Activated CD8-positive, alpha-beta memory T cell treated with anti-CD3 and anti-CD28 coated beads, Interleukin-2, amount 10 ng/mL, durations not matched to agents 7 days and 5 days (primary cell): Measurements from ENCODE around the gene ZNF91. TPM values are rescaled to one million over a fixed set of nuclear protein-coding genes. Genes with fewer than 3 reads are reported as not detected.
"Not testable (repeated sequence)": the region's sequence is repeated elsewhere in the genome, so short reads cannot be mapped to it uniquely, and the experiment has no call there.

Experiments used
- ATAC-seq: fragments of 150-1000 bp; cut with Tn5 transposase; one replicate; pipeline ENCODE4 v1.10.0; 2021; ENCODE audit warnings: moderate library complexity
- CTCF ChIA-PET: fragments of 350-600 bp; sonication (Branson Sonifier 250); formaldehyde crosslinking; loops from one replicate; lab custom pipeline; 2021; ENCODE audit warnings: antibody characterized with exemption; lab: Charles Lee
- DNase-seq: peaks from one replicate; pipeline ENCODE4 v3.0.0-alpha.2; 2020
- H3K27ac Mint-ChIP-seq: one replicate; pipeline ENCODE4 v1.8.0; 2021; ENCODE audit warnings: mild to moderate bottlenecking, mixed read lengths
- H3K27me3 Mint-ChIP-seq: one replicate; pipeline ENCODE4 v1.8.0; 2021; ENCODE audit warnings: mixed read lengths
- H3K36me3 Mint-ChIP-seq: one replicate; pipeline ENCODE4 v1.8.0; 2021; ENCODE audit warnings: mild to moderate bottlenecking, mixed read lengths
- H3K4me1 Mint-ChIP-seq: one replicate; pipeline ENCODE4 v1.8.0; 2021; ENCODE audit warnings: mixed read lengths
- H3K4me3 Mint-ChIP-seq: one replicate; pipeline ENCODE4 v1.8.0; 2021; ENCODE audit warnings: mild to moderate bottlenecking, moderate library complexity, mixed read lengths
- H3K9me3 Mint-ChIP-seq: one replicate; pipeline ENCODE4 v1.8.0; 2022; ENCODE audit warnings: low read depth, mixed read lengths
- total RNA-seq, 2 experiments: library from RNA; stranded (reverse); gene quantifications; one replicate each; pipeline ENCODE4 v1.2.3, GENCODE V29; 2021

ZNF91 gene
- 10 to 100 TPM; 23.6 to 35.7 TPM for total RNA-seq

DNA sequence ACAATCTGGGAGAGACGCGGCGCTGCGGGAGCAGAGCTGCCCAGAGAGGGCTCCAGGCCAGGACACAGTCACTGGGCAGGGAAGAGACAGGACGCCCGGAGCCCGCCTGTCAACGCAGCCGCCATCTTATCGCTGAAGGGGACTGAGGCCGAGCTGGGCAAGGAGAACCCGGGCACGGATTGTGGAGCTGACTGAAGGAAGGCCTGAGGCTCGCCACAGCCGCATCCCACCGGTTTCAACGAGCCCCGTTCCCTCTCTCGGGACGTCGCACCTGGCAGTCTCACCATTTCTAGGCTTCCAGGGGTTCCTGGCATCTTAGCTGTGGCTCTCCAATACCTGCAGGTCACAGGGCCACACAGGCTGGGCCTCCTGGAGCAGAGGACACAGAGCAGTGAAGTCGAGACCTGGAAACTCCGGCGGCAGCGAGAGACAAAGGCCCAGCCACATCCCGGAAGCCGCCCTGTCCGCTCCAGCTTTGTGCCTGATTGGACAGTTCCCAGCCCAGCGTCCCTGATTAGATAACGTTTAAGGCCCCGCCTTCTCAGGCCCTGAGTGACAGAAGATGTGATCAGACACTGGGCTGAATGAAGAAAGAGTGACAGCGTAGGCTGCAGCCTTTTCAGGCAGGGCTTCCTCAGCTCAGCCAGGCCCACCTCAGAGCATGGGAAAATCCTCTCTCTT is at the start of gene ZNF91:
TSS of gene ZNF91 (minus strand) at position 431 of the 681 bp plus-strand sequence. CDS start at position 314, 117 bp downstream.
- ATAC-seq = peak; percentile 97
- Mint-ChIP-seq H3K27ac (peak within 1 kb of the TSS; percentile 98), H3K4me1 (peaks cover 8% of the 10 kb centered on the region), H3K9me3 (peaks cover 23% of the 10 kb centered on the region), H3K27me3 (no peaks in the 10 kb centered on the region), H3K36me3 (peaks cover 45% of the 10 kb centered on the region), H3K4me3 (peak within 1 kb of the TSS; percentile 98)
- DNase-seq = peak; percentile 96
- CTCF ChIA-PET = interaction anchor here (1.2 kb wide), 3 partner anchors 9 to 692 kb away, joined by 3 to 4 read pairs (median 4); partner anchors contain the start of gene ZNF254

DNA sequence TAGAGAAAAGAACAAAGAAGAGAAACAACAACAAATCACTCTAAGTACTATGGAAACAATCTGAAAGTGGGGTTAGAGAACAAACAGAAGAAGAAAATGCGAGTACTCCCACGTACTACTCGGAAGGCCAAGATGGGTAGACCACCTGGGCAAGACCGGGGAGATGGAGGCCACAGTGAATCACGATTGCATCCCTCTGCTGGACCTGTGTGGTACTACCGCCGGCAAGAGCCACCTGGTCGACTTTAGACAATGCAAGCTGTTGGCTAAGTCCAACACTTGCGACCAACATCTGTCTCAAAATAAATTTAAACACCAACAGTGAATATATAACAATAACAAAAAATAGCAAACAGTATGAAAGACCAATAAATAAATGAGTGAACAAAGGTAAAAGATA is 45.5 kb upstream of the ZNF91 start:
- Mint-ChIP-seq H3K9me3 (peaks cover 24% of the 10 kb centered on the region), H3K4me1 (no peaks in the 10 kb centered on the region)
- ATAC-seq = no peak

DNA sequence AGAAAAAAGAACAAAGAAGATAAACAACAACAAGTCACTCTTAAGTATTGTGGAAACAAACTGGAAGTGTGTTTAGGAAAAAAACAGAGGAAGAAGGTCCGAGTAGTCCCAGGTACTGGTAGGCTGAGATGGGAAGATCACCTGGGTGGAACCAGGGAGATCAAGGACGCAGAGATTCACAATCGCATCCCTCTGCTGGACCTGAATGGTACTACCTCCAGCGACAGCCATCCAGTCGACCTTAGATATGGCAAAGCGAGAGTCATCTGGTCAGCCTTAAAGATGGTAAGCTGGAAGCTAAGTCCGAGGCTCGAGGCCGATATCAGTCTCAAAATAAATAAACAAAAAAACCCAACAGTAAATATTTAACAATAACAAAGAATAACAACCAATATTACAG is 44.9 kb upstream of the ZNF91 start:
- Mint-ChIP-seq H3K36me3 (no peaks in the 10 kb centered on the region), H3K4me1 (no peaks in the 10 kb centered on the region), H3K27me3 (no peaks in the 10 kb centered on the region), H3K4me3 (no peak overlapping the region), H3K27ac (no peak overlapping the region), H3K9me3 (peaks cover 22% of the 10 kb centered on the region)
- no peak for ATAC-seq
- CTCF ChIA-PET = no interaction called here
- no peak for DNase-seq

More for the DNA sequence above, 45.5 kb upstream of the ZNF91 start:
- CTCF ChIA-PET = no interaction called here
- no peak overlapping the region for H3K27ac Mint-ChIP-seq
- no peaks in the 10 kb centered on the region for H3K27me3 Mint-ChIP-seq
- no peak for DNase-seq
- H3K36me3 Mint-ChIP-seq = no peaks in the 10 kb centered on the region
- no peak overlapping the region for H3K4me3 Mint-ChIP-seq

DNA sequence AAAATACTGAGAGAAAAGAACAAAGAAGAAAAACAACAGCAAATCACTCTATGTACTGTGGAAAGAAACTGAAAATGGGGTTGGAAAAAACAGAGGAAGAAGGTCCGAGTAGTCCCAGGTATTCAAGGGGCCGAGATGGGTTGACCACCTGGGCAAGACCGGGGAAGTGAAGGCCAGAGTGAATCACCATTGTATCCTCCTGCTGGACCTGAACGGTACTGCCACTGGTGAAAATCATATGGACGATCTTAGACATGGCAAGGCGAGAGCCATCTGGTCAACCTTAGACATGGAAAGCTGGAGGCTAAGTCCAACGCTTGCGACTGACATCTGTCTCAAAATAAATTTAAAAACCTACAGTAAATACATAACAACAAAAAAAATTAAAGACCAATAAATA is 44.4 kb upstream of the ZNF91 start:
- CTCF ChIA-PET = no interaction called here
- ATAC-seq = no peak
- Mint-ChIP-seq H3K4me1 (no peaks in the 10 kb centered on the region), H3K9me3 (peaks cover 24% of the 10 kb centered on the region), H3K4me3 (no peak overlapping the region), H3K27me3 (no peaks in the 10 kb centered on the region), H3K27ac (no peak overlapping the region), H3K36me3 (no peaks in the 10 kb centered on the region)
- no peak for DNase-seq

DNA sequence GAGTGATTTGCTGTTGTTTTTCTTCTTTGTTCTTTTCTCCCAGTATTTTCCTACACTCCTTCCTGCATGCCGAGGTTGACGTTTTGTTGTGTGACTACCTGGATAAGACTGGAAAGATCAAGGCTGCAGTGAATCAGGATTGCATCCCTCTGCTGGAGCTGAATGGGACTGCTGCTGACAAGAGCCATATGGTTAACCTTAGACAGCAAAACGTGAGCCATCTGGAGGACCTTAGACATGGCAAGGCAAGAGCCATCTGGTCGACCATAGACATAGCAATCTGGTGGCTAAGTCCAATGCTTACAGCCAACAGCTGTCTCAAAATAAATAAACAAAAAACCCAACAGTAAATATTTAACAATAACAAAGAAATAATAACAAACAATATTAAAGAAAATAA is 42.6 kb upstream of the ZNF91 start:
- CTCF ChIA-PET = no interaction called here
- Mint-ChIP-seq H3K27ac (no peak overlapping the region), H3K4me1 (no peaks in the 10 kb centered on the region), H3K4me3 (no peak overlapping the region), H3K9me3 (peaks cover 27% of the 10 kb centered on the region), H3K36me3 (no peaks in the 10 kb centered on the region), H3K27me3 (no peaks in the 10 kb centered on the region)
- no peak for DNase-seq
- no peak for ATAC-seq

DNA sequence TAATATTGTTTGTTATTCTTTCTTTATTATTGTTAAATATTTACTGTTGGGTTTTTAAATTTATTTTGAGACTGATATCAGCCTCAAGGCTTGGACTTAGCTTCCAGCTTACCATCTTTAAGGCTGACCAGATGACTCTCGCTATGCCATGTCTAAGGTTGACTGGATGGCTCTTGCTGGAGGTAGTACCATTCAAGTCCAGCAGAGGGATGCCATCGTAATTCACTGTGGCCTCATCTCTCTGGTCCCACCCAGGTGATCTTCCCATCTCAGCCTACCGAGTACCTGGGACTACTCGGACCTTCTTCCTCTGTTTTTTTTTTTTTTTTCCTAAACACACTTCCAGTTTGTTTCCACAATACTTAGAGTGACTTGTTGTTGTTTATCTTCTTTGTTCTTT is 41.7 kb upstream of the ZNF91 start:
- ATAC-seq = no peak
- H3K4me1 Mint-ChIP-seq = no peaks in the 10 kb centered on the region
- no peaks in the 10 kb centered on the region for H3K27me3 Mint-ChIP-seq
- peaks cover 27% of the 10 kb centered on the region for H3K9me3 Mint-ChIP-seq
- CTCF ChIA-PET = no interaction called here
- no peak overlapping the region for H3K27ac Mint-ChIP-seq
- H3K36me3 Mint-ChIP-seq = no peaks in the 10 kb centered on the region
- no peak for DNase-seq
- H3K4me3 Mint-ChIP-seq = no peak overlapping the region

DNA sequence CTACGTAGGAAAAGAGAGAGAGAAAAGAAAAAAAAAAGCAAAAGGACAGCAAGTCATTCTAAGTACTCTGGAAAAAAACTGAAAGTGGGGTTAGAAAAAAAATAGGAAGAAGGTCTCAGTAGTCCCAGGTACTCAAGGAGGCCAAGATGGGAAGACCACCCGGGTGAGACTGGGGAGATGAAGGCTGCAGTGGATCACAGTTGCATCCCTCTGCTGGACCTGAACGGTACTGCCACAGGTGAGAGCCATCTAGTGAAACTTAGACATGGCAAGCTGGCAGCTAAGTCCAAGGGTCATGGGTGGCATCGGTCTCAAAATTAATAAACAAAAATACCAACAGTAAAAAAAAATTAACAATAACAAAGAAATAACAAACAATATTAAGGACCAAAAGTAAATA is 41.0 kb upstream of the ZNF91 start:
- H3K27ac Mint-ChIP-seq = no peak overlapping the region
- peaks cover 27% of the 10 kb centered on the region for H3K9me3 Mint-ChIP-seq
- H3K4me1 Mint-ChIP-seq = no peaks in the 10 kb centered on the region
- CTCF ChIA-PET = no interaction called here
- no peak for ATAC-seq
- H3K4me3 Mint-ChIP-seq = no peak overlapping the region
- DNase-seq = no peak
- no peaks in the 10 kb centered on the region for H3K27me3 Mint-ChIP-seq
- no peaks in the 10 kb centered on the region for H3K36me3 Mint-ChIP-seq

DNA sequence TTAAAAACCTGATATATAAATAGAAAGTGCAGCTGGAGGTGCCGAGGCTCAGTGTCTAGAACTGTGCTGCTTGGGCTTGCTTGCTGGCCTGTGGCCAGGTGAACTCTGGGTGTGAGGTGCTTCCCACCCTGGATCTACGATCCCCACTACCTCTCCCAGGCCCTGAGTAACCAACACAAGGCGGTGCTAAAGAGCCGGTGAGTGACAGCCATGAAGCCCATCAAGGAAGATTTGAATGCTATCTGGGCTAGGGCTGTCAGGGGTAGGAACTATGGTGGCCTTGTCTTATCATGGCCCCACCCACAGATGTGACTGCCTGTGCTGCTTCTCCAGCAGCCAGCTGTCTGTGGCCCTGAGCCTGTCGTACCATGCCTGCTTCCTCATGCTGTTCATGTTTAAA is 25.6 kb upstream of the ZNF91 start:
- CTCF ChIA-PET = no interaction called here
- ATAC-seq (no peak), DNase-seq (no peak)
- peaks cover 3% of the 10 kb centered on the region for H3K27me3 Mint-ChIP-seq
- no peak overlapping the region for H3K4me3 Mint-ChIP-seq
- H3K36me3 Mint-ChIP-seq = peaks cover 2% of the 10 kb centered on the region
- peaks cover 3% of the 10 kb centered on the region for H3K4me1 Mint-ChIP-seq
- H3K27ac Mint-ChIP-seq = no peak overlapping the region
- peaks cover 6% of the 10 kb centered on the region for H3K9me3 Mint-ChIP-seq

DNA sequence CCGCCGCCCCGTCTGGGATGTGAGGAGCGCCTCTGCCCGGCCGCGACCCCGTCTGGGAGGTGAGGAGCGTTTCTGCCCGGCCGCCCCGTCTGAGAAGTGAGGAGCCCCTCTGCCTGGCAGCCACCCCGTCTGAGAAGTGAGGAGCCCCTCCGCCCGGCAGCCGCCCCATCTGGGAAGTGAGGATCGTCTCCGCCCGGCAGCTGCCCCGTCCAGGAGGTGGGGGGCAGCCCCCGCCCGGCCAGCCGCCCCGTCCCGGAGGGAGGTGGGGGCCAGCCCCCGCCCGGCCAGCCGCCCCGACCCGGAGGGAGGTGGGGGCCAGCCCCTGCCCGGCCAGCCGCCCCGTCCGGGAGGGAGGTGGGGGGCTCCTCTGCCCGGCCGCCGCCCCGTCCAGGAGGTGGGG is 24.0 kb upstream of the ZNF91 start:
- H3K27ac Mint-ChIP-seq, H3K4me1 Mint-ChIP-seq, ATAC-seq, DNase-seq, CTCF ChIA-PET, H3K4me3 Mint-ChIP-seq, H3K36me3 Mint-ChIP-seq, H3K9me3 Mint-ChIP-seq, H3K27me3 Mint-ChIP-seq: not testable (repeated sequence)

DNA sequence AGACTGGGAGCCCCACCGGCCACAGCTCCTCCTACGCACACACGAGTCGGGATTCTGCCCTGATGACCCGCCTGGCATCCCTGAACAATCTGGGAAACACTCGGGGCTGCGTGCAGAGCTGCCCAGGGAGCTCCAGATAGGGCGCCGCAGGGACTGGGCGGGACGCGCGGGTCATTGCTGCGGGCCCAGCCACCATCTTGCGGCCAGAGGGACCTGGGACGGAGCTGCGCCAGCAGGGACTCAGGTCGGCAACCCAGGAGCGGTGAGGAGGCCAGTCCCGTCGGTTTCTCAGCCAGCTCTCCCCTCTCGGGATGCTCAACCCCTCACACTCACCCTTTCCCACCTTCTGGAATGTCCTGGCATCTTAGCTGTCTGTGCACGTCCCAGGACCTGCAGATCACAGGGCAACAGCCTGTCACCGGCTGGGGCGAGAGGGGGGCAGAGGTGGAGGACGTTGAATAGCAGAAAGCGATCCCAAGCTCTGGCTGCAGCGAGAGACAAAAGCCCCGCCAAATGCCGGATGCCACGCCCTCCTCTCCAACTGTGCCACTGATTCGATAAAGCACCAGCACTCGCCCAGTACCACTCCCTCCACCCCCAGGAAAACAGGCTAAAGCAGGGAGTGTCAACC is 20.4 kb upstream of the ZNF91 start:
- peak; percentile 41 for DNase-seq
- Mint-ChIP-seq H3K27me3 (peaks cover 8% of the 10 kb centered on the region), H3K36me3 (peaks cover 2% of the 10 kb centered on the region), H3K27ac (no peak overlapping the region), H3K4me3 (peak overlapping the region; percentile 57), H3K4me1 (peaks cover 4% of the 10 kb centered on the region), H3K9me3 (peaks cover 2% of the 10 kb centered on the region)
- CTCF ChIA-PET = interaction anchor here (1.2 kb wide), 1 partner anchor 21 kb away, joined by 4 read pairs; the partner anchor contains the start of gene ZNF91
- ATAC-seq = peak; percentile 20

DNA sequence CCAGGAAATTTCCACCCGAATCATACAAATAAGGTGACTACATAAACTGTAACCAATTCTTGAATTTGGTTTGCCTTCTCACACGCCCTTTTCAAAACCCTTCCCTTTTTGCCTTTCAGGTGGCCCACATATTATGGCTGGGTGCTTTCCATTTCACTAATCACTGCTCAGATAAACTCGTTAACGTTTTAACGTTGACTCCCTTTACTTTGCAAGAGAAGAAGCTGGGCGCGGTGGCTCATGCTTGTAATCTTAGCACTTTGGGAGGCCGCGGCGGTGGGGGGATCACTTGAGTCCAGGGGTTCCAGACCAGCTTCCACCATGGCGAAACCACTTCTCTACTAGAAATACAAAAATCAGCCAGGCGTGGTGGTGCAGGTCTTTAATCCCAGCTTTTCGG is 19.8 kb upstream of the ZNF91 start:
- ATAC-seq = no peak
- DNase-seq = no peak
- no peak overlapping the region for H3K27ac Mint-ChIP-seq
- H3K36me3 Mint-ChIP-seq = peaks cover 2% of the 10 kb centered on the region
- H3K27me3 Mint-ChIP-seq = peaks cover 8% of the 10 kb centered on the region
- peak overlapping the region; percentile 57 for H3K4me3 Mint-ChIP-seq
- peaks cover 4% of the 10 kb centered on the region for H3K4me1 Mint-ChIP-seq
- H3K9me3 Mint-ChIP-seq = peaks cover 2% of the 10 kb centered on the region
- CTCF ChIA-PET = interaction anchor here (1.2 kb wide), 1 partner anchor 20 kb away, joined by 4 read pairs; the partner anchor contains the start of gene ZNF91

DNA sequence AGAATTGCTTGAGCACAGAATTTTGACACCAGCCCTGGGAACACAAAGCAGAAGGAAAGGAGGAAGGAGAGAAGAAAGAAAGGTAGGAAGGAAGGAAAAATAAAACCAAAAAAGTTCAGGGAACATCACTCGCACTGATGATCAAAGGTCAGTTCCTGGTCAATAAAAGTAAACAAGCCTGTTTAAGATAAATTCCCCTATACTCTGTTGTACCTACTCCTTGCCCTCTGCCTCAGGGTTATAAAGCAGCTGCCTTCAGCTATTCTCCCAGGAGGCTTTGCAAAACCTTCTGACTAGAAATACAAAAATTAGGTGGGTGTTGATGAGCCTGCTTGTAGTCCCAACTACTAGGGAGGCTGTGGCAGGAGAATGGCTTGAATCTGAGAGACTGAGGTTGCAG is 14.9 kb upstream of the ZNF91 start:
- peaks cover 2% of the 10 kb centered on the region for H3K36me3 Mint-ChIP-seq
- DNase-seq = no peak
- no peak overlapping the region for H3K27ac Mint-ChIP-seq
- H3K27me3 Mint-ChIP-seq = peaks cover 3% of the 10 kb centered on the region
- H3K4me1 Mint-ChIP-seq = no peaks in the 10 kb centered on the region
- H3K9me3 Mint-ChIP-seq = peaks cover 17% of the 10 kb centered on the region
- ATAC-seq = no peak
- CTCF ChIA-PET = no interaction called here
- H3K4me3 Mint-ChIP-seq = no peak overlapping the region

DNA sequence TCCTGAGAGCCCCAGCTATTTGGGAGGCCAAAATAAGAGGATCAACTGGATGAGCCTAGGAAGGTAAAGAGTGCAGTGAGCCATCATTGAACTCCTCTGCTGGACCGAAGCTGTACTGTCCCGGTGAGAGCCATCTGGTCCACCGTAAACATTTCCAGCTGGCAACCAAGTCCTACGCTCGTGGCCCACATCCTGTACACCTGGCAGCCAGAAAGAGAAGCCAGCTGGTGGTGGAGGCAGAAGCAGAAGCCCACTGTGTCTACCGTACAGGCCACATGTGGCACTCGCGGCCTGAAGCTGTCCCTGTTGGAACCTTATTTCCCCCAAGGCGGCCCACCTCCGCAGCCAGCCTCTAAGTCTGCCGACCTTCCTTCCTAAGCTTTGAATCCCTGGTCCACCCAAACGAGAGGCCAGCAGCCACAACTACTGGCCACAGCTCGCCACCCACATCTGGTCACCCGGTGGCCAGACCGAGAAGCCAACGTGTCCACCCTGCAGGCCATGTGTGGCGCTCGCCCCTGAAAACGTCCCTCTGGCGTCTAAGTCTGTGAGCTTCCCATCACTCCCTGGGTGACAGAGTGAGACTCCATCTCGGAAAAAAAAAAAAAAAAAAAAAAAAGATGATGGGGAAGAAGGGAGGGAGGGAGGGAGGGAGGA is 14.2 kb upstream of the ZNF91 start:
- CTCF ChIA-PET = no interaction called here
- Mint-ChIP-seq H3K36me3 (no peaks in the 10 kb centered on the region), H3K9me3 (peaks cover 17% of the 10 kb centered on the region), H3K27ac (no peak overlapping the region), H3K4me1 (no peaks in the 10 kb centered on the region), H3K4me3 (no peak overlapping the region), H3K27me3 (no peaks in the 10 kb centered on the region)
- DNase-seq = no peak
- no peak for ATAC-seq
